Nephron progenitor cell (in vitro differentiated cells): ENCODE measurements around the gene SARM1.

Source experiments
- DNase-seq: peaks from one replicate; pipeline ENCODE4 v3.0.0; 2021
- H3K27ac Mint-ChIP-seq: 2 replicates; pipeline ENCODE4 v1.8.0; 2021; ENCODE audit warnings: mild to moderate bottlenecking, moderate library complexity, mixed read lengths
- H3K27me3 Mint-ChIP-seq: 2 replicates; pipeline ENCODE4 v1.8.0; 2021; ENCODE audit warnings: mild to moderate bottlenecking, low read depth, mixed read lengths; ENCODE audit not compliant: poor library complexity
- H3K36me3 Mint-ChIP-seq: 2 replicates; pipeline ENCODE4 v1.8.0; 2021; ENCODE audit warnings: low read depth, mixed read lengths
- H3K4me1 Mint-ChIP-seq: 2 replicates; pipeline ENCODE4 v1.8.0; 2021; ENCODE audit warnings: mixed read lengths
- H3K4me3 Mint-ChIP-seq: 2 replicates; pipeline ENCODE4 v1.8.0; 2021; ENCODE audit warnings: mild to moderate bottlenecking, moderate library complexity, mixed read lengths
- H3K9me3 Mint-ChIP-seq: 2 replicates; pipeline ENCODE4 v1.8.0; 2021; ENCODE audit warnings: mild to moderate bottlenecking, moderate library complexity, mixed read lengths
- TF ChIP-seq, protein P1 (sequence below): fragments of 200-600 bp; sonication (generic); IDR thresholded peaks from 2 replicates; pipeline ENCODE4 v1.5.0; 2021; ENCODE audit warnings: antibody characterized with exemption

SARM1 gene

DNA sequence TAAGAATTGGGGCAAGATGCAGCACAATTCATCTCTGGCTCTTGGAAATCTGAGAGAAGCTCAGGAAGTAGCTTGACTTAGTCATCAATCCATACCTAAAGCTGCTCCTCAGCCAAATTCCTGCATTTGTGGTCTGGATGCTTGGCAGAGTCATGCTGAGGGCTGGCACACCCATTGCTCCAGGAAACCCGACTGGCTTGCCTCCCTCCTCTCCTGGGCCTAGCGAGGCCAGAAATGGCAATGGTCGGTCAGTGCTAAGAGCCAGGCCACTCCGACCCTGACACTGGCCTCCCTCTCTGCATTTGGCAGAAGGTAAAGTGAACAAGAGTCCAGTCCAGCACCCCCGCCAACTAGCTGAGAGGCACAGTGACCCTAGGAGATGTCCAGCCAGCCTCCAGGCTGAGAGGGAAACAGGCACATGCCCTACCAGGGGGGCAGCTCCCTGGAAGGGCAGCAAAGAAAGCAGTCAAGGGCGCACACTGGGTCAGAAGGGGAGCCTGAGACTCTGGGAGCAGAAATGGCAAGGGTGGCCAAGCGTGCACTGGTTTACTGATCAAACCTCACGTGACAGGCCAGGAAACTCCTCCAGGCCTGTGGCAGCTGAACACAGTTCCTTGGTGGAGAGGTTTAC lies 24.1 kb upstream of the SARM1 start:
- H3K9me3 Mint-ChIP-seq, result no peaks in the 10 kb centered on the region
- peak overlapping the region; percentile 66 for H3K27ac Mint-ChIP-seq
- TF ChIP-seq, protein P1, sequence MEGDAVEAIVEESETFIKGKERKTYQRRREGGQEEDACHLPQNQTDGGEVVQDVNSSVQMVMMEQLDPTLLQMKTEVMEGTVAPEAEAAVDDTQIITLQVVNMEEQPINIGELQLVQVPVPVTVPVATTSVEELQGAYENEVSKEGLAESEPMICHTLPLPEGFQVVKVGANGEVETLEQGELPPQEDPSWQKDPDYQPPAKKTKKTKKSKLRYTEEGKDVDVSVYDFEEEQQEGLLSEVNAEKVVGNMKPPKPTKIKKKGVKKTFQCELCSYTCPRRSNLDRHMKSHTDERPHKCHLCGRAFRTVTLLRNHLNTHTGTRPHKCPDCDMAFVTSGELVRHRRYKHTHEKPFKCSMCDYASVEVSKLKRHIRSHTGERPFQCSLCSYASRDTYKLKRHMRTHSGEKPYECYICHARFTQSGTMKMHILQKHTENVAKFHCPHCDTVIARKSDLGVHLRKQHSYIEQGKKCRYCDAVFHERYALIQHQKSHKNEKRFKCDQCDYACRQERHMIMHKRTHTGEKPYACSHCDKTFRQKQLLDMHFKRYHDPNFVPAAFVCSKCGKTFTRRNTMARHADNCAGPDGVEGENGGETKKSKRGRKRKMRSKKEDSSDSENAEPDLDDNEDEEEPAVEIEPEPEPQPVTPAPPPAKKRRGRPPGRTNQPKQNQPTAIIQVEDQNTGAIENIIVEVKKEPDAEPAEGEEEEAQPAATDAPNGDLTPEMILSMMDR, result no peak
- H3K27me3 Mint-ChIP-seq, result no peaks in the 10 kb centered on the region
- no peak overlapping the region for H3K4me3 Mint-ChIP-seq
- peaks cover 58% of the 10 kb centered on the region for H3K36me3 Mint-ChIP-seq
- no peaks in the 10 kb centered on the region for H3K4me1 Mint-ChIP-seq
- no peak for DNase-seq

DNA sequence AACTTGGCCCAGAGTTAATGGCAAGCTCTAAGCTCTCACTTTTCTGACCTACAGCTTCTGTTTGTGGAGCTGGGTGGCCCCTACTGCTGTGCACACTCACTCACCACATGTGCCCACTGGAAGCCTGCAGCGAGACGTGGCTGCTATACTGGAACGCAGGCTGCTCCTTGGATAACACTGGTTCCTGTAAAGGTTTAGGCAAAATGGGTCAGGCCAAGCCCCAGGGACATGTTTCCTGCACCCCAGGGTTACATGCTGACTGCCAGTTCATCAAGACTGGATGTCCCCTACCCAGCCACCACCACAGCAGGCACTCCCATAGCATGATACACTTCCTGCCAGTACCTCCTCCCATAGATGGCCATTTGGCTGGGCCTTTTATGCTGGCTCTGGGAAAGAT lies 22.5 kb upstream of the SARM1 start:
- Mint-ChIP-seq H3K27ac (no peak overlapping the region), H3K9me3 (no peaks in the 10 kb centered on the region), H3K36me3 (peaks cover 64% of the 10 kb centered on the region), H3K4me3 (no peak overlapping the region), H3K27me3 (no peaks in the 10 kb centered on the region), H3K4me1 (no peaks in the 10 kb centered on the region)
- no peak for DNase-seq
- TF ChIP-seq, protein P1, result no peak

DNA sequence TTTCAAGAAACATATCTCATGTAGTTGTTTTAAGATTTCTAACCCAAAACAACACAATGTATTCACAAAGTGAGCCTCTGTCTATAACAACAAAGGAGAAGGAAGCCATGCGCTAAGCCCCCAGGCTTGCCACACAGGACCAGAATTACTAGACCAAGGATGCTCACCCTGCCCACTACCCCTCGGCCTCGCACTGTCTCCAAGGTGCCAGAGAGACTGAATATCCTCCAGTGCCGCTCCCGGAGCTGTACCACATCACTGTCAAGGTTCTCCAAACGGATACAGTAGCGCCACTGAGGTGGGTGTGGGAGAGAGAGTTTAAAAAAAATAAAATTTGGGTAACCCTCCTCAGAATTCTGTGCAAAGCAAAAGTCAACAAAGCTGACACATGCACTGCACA lies 21.2 kb upstream of the SARM1 start:
- no peak for DNase-seq
- H3K36me3 Mint-ChIP-seq, result peaks cover 74% of the 10 kb centered on the region
- TF ChIP-seq, protein P1, result no peak
- no peaks in the 10 kb centered on the region for H3K27me3 Mint-ChIP-seq
- H3K27ac Mint-ChIP-seq, result no peak overlapping the region
- H3K4me3 Mint-ChIP-seq, result no peak overlapping the region
- H3K4me1 Mint-ChIP-seq, result no peaks in the 10 kb centered on the region
- H3K9me3 Mint-ChIP-seq, result no peaks in the 10 kb centered on the region

DNA sequence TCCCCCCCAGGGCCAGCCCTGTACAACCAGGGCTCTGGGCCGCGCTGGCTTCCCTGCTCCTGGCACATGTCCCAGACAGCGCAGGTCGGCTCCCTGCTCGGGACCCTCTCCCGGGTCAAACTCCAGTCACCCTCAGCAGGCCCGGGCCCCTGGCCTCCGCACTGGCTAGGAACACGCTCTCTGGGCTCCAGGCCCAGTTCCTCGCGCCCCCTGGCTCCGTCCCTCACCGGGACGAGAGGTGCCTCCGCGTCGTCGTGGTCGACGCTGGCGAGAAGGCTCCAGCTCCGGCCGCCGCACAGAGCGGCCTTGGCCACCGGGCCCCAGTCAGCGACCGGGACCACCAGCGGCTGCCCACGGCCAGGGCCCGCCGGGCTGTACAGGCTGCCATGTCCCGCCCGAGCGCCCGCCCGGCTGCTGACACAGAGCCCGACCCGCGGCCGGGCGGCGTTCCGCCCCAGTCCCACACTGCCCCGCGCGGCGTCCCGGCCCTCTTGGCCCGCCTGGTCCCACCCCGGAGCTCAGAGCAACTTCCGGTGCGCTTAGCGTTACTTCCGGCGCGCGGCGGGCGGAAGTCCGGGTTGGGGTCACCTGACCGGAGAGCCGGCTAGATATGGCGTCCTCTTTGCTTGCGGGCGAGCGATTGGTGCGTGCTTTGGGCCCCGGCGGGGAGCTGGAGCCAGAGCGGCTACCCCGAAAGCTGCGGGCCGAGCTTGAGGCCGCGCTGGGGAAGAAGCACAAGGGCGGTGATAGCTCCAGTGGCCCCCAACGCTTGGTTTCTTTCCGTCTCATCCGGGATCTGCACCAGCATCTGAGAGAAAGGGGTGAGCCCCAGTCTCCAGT lies 14.2 kb upstream of the SARM1 start, which contains the start of gene POLDIP2:
Gene POLDIP2, minus strand, starts transcription at position 467 of the 840 bp plus-strand sequence. Its CDS starts 79 bp downstream, at position 388.
- peak within 1 kb of the TSS; percentile 91 for H3K27ac Mint-ChIP-seq
- peaks cover 22% of the 10 kb centered on the region for H3K4me1 Mint-ChIP-seq
- no peaks in the 10 kb centered on the region for H3K9me3 Mint-ChIP-seq
- TF ChIP-seq, protein P1, result no peak
- H3K36me3 Mint-ChIP-seq, result peaks cover 46% of the 10 kb centered on the region
- peak within 1 kb of the TSS; percentile 95 for H3K4me3 Mint-ChIP-seq
- no peaks in the 10 kb centered on the region for H3K27me3 Mint-ChIP-seq
- DNase-seq, result peak; percentile 94

DNA sequence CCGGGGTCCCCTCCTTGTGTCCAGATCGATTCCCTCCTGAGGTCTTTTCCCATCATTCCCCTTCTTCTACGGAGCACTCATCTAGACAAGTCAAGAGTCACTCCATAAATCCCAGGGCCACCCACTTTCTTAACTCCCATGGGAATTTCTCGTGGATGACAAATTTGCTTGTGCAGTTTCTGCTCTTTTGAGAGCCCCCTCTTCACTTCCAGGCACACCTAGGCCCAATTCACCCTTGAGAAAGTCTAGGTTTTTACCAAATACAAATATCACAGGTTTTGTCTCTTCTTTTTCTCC lies 13.6 kb upstream of the SARM1 start:
- H3K27ac Mint-ChIP-seq, result peak overlapping the region; percentile 91
- DNase-seq, result no peak
- peak overlapping the region; percentile 92 for H3K4me3 Mint-ChIP-seq
- peaks cover 44% of the 10 kb centered on the region for H3K36me3 Mint-ChIP-seq
- H3K9me3 Mint-ChIP-seq, result no peaks in the 10 kb centered on the region
- TF ChIP-seq, protein P1, result no peak
- H3K27me3 Mint-ChIP-seq, result no peaks in the 10 kb centered on the region
- peaks cover 22% of the 10 kb centered on the region for H3K4me1 Mint-ChIP-seq

DNA sequence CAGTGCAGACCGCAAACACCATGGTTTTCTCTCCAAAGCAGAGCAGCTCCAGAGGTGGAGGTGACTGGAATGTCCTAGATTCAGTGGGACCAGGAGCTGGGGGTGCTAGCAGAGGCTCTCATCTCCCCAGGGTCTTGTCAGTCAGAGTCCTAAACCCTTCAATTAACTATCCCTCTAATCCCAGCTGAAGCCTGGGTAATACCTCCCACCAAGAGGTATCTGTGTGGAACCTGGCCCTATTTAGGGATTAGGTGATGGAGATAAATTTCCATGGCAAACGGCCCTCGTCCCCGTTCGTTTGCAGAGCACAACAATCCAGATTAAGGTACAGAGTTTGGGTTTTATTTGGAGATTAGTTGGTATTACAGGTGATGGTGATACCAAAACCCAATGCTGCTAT lies 8.3 kb upstream of the SARM1 start:
- H3K9me3 Mint-ChIP-seq, result no peaks in the 10 kb centered on the region
- DNase-seq, result no peak
- peaks cover 21% of the 10 kb centered on the region for H3K36me3 Mint-ChIP-seq
- peaks cover 5% of the 10 kb centered on the region for H3K4me1 Mint-ChIP-seq
- TF ChIP-seq, protein P1, result no peak
- H3K27ac Mint-ChIP-seq, result no peak overlapping the region
- no peak overlapping the region for H3K4me3 Mint-ChIP-seq
- no peaks in the 10 kb centered on the region for H3K27me3 Mint-ChIP-seq
